A549 (cell line): ENCODE data around the gene NKD1. TPM values are rescaled to one million over a fixed set of nuclear protein-coding genes. Genes with fewer than 3 reads are reported as not detected.

Source experiments
- ATAC-seq, 2 experiments: fragments of 200-7000 bp in 1 of 2; fragments of >200 bp in 1 of 2; cut with Nextera tagmentation in 1 of 2; cut with Tn5 transposase in 1 of 2; 3 replicates each; pipeline versions ENCODE4 v1.8.0 to v1.9.1; 2018 to 2020; ENCODE audit warnings: mild to moderate bottlenecking in 1 of 2, moderate library complexity in 1 of 2
- CTCF ChIA-PET: fragments of 300-600 bp; sonication (Branson Sonifier 250); formaldehyde crosslinking; extraction: SDS; loops from one replicate; lab custom pipeline; 2021; ENCODE audit warnings: antibody characterized with exemption, inconsistent platforms; lab: Yijun Ruan, JAX
- POLR2A ChIA-PET: fragments of 350-600 bp; formaldehyde crosslinking; extraction: SDS; loops from one replicate; lab custom pipeline; 2021; ENCODE audit warnings: antibody characterized with exemption, inconsistent platforms; lab: Yijun Ruan, JAX
- DNase-seq, 2 experiments: peaks; one replicate each; pipeline versions ENCODE4 v3.0.0 to v3.0.0-alpha.2; 2011 to 2016; ENCODE audit warnings: low read depth in 1 of 2, low spot score in 1 of 2
- FAIRE-seq: peaks from 2 replicates; lab custom pipeline; 2011; peaks lifted over from hg19 to GRCh38; lab: Jason Lieb, UNC
- H3K27ac ChIP-seq, 2 experiments: fragments of >200 bp; sonication (Bioruptor Twin); formaldehyde crosslinking; 3 replicates each; pipeline ENCODE4 v1.5.1; 2016 to 2017
- H3K4me1 ChIP-seq: fragments of >200 bp; sonication (Bioruptor Twin); formaldehyde crosslinking; 3 replicates; pipeline ENCODE4 v1.6.1; 2016
- H3K4me2 ChIP-seq: fragments of >200 bp; sonication (Bioruptor Twin); formaldehyde crosslinking; 3 replicates; pipeline ENCODE4 v1.6.1; 2016
- H3K4me3 ChIP-seq: fragments of >200 bp; sonication (Bioruptor Twin); formaldehyde crosslinking; 3 replicates; pipeline ENCODE4 v1.5.1; 2016
- H3K9me3 ChIP-seq: fragments of >200 bp; sonication (Bioruptor Twin); formaldehyde crosslinking; 3 replicates; pipeline ENCODE4 v1.6.1; 2016
- CHD2 ChIP-seq: fragments of 150-350 bp; IDR thresholded peaks from 2 replicates; pipeline ENCODE4 v1.6.1; 2014; ENCODE audit warnings: low read length; ENCODE audit not compliant: partially characterized antibody
- EHF ChIP-seq: fragments of 250-450 bp; sonication (Bioruptor Pico); IDR thresholded peaks from 2 replicates; pipeline ENCODE4 v1.5.0; 2020; ENCODE audit warnings: mild to moderate bottlenecking
- FOSL2 ChIP-seq, 2 experiments: fragments of 450-650 bp in 1 of 2; fragments of >200 bp in 1 of 2; sonication (Bioruptor Twin) in 1 of 2; formaldehyde crosslinking; IDR thresholded peaks; 2 replicates each; pipeline versions ENCODE4 v1.5.0 to v1.6.1; 2016 to 2020; ENCODE audit warnings: mild to moderate bottlenecking in 1 of 2, moderate library complexity in 1 of 2
- FOXS1 ChIP-seq: fragments of 250-450 bp; sonication (Bioruptor Pico); IDR thresholded peaks from 2 replicates; pipeline ENCODE4 v1.5.0; 2020; ENCODE audit warnings: mild to moderate bottlenecking, moderate library complexity
- HDAC2 ChIP-seq: fragments of 200-600 bp; sonication (generic); IDR thresholded peaks from 2 replicates; pipeline ENCODE4 v1.6.1; 2016
- HOXA7 ChIP-seq: fragments of 250-450 bp; sonication (Bioruptor Pico); IDR thresholded peaks from 2 replicates; pipeline ENCODE4 v1.5.0; 2020; ENCODE audit warnings: mild to moderate bottlenecking, moderate library complexity
- MAFK ChIP-seq: fragments of 450-650 bp; IDR thresholded peaks from 2 replicates; pipeline ENCODE4 v1.6.1; 2014; ENCODE audit not compliant: partially characterized antibody
- NPAS2 ChIP-seq: fragments of 250-450 bp; sonication (Bioruptor Pico); IDR thresholded peaks from 2 replicates; pipeline ENCODE4 v1.8.0; 2022; ENCODE audit warnings: mild to moderate bottlenecking, moderate library complexity, borderline replicate concordance
- PHF8 ChIP-seq: fragments of 200-600 bp; sonication (generic); IDR thresholded peaks from 2 replicates; pipeline ENCODE4 v1.6.1; 2016; ENCODE audit warnings: low read depth, mild to moderate bottlenecking, antibody characterized with exemption, moderate library complexity, borderline replicate concordance
- POLR2AphosphoS2 ChIP-seq: conservative IDR thresholded peaks from 2 replicates; pipeline ENCODE4 v1.6.1; 2012; ENCODE audit warnings: low read length, improper control_type of control experiment, inconsistent platforms
- RCOR1 ChIP-seq: fragments of 150-350 bp; IDR thresholded peaks from 2 replicates; pipeline ENCODE4 v1.6.1; 2014; ENCODE audit warnings: antibody characterized with exemption, low read length, low read depth
- SMC3 ChIP-seq: fragments of >200 bp; sonication (Bioruptor Twin); formaldehyde crosslinking; IDR thresholded peaks from 3 replicates; pipeline ENCODE4 v1.6.1; 2018; ENCODE audit warnings: inconsistent platforms
- SREBF2 ChIP-seq: fragments of 450-650 bp; IDR thresholded peaks from 2 replicates; pipeline ENCODE4 v1.6.1; 2014; ENCODE audit warnings: mild to moderate bottlenecking, moderate library complexity
- TFCP2L1 ChIP-seq: fragments of 250-450 bp; sonication (Bioruptor Pico); IDR thresholded peaks from 2 replicates; pipeline ENCODE4 v1.5.0; 2021; ENCODE audit warnings: mild to moderate bottlenecking
- TP53 ChIP-seq: fragments of 250-450 bp; sonication (Bioruptor Pico); IDR thresholded peaks from 2 replicates; pipeline ENCODE4 v1.5.0; 2021; ENCODE audit warnings: mild to moderate bottlenecking, moderate library complexity
- ZNF302 ChIP-seq: fragments of 250-450 bp; sonication (Bioruptor Pico); IDR thresholded peaks from 2 replicates; pipeline ENCODE4 v1.9.0; 2021; ENCODE audit warnings: inconsistent platforms, mild to moderate bottlenecking, moderate library complexity
- ZSCAN20 ChIP-seq: fragments of 250-450 bp; sonication (Bioruptor Pico); IDR thresholded peaks from 2 replicates; pipeline ENCODE4 v1.8.0; 2022; ENCODE audit warnings: mild to moderate bottlenecking, moderate library complexity
- WGBS: methylation state at CpG from one replicate; pipeline ENCODE4 v1.1.6; 2017; ENCODE audit errors: missing lambda C conversion rate; 5-methylcytosine and 5-hydroxymethylcytosine counted together
- polyA plus RNA-seq, 4 experiments: library from polyadenylated mRNA; depleted of rRNA in 3 of 4; stranded (reverse); fragments of >200 nt; fragmentation: RNase III in 1 of 4; extraction: RNeasy Plus Mini Kit Qiagen cat#74134 plus additional on column Dnase treatment in 1 of 4; gene quantifications; 2 replicates in 3 of 4; 3 replicates in 1 of 4; pipeline ENCODE4 v1.2.3, GENCODE V29; 2011 to 2017
- TF ChIP-seq, protein P1 (sequence below): fragments of 450-650 bp; IDR thresholded peaks from 2 replicates; pipeline ENCODE4 v1.6.1; 2014; ENCODE audit warnings: antibody characterized with exemption
- TF ChIP-seq, protein P2 (sequence below): fragments of 150-350 bp; IDR thresholded peaks from 2 replicates; pipeline ENCODE4 v1.6.1; 2014; ENCODE audit warnings: low read depth, mild to moderate bottlenecking, low read length
- TF ChIP-seq, protein P3 (sequence below): IDR thresholded peaks from 2 replicates; pipeline ENCODE4 v1.6.1; 2012
- TF ChIP-seq, protein P4 (sequence below): fragments of >200 bp; sonication (Bioruptor Twin); formaldehyde crosslinking; IDR thresholded peaks from 3 replicates; pipeline ENCODE4 v1.6.1; 2016
- TF ChIP-seq, protein P5 (sequence below): IDR thresholded peaks from 2 replicates; pipeline ENCODE4 v1.6.1; 2012

Gene NKD1
- polyA plus RNA-seq, 2 of the 4 experiments (the other 2 are of a cell fraction): 0.10 to 0.19 TPM

DNA sequence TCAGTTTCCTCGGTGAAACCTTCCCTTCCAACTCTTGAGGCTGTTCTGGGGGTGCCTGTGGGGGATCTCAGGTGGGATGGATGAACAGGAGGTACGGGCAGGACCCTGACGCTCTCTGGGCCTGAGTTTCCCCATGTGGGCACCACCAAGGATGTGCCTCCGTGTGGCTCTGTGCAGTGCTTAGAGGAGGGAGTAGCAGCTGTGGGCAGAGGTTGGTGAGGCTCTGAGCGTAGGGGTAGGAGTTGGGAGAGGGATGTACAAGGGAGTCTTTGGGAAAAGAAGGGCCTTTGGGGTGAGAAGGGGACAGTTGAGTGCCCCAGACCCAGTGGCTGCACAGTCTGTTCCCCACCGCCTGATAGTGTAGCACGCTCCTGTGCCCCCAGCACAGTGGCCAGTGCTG lies 73.8 kb downstream of the NKD1 start:
- ATAC-seq: no peak
- WGBS: 88% methylated on average over 3 of the region's 7 CpGs

DNA sequence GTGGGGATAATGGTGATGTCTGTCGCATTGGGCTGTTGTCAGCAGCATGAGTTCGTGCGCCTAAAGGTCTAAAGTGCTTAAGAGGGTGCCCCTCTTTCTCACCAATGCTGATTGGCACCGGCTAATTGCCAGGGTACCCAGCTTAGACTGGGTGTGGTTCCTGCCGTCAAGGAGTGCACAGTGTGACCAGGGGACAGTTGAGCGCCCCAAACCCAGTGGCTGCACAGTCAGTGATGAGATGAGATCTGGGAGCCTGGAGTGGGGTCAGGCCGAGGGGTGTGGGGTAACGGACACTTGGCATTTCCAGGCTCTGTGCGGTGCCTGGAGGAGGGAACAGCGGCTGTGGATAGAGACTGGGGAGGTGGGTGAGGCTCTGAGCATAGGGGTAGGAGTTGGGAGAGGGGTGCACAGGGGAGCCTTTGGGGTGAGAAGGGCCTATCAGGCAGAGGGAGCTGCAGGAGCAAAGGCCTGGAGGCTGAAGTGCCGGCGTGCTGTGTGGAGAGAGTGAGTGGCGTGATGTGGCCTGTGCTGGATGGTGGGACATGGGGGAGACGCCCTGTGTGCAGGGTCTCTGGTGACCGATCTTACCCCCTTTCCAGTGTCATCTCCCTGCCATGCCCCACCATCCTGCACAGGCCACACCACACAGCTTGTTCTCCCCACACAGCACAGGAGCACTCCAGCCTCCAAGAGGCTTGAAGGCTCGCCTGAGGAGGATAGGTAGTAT lies 74.6 kb downstream of the NKD1 start:
- FAIRE-seq: no peak
- CTCF ChIA-PET: interaction anchor here (4.0 kb wide), 1 partner anchor 43 kb away, joined by 17 read pairs; no protein-coding TSS in a partner anchor
- 67% methylated on average over 12 of the region's 16 CpGs for WGBS

More for the DNA sequence above, 73.8 kb downstream of the NKD1 start:
- Histone ChIP-seq H3K4me1 (0 out of 3 replicates have a peak, but pooled peaks cover 3% of the 10 kb centered on the region), H3K4me2 (no peak overlapping the region), H3K9me3 (no peaks in the 10 kb centered on the region), H3K4me3 (no peak overlapping the region), H3K27ac (no peak overlapping the region)
- CTCF ChIA-PET: interaction anchor here (4.0 kb wide), 1 partner anchor 43 kb away, joined by 17 read pairs; no protein-coding TSS in a partner anchor
- FAIRE-seq (no peak), DNase-seq (no peak)
- POLR2A ChIA-PET: no interaction called here
- TF ChIP-seq FOSL2 (IDR thresholded peaks at IDR 0.05) (no peak), FOSL2 (CRISPR knock-in tag; IDR thresholded peaks at IDR 0.05) (no peak), TFCP2L1 (no peak), EHF (CRISPR knock-in tag) (no peak), HOXA7 (CRISPR knock-in tag) (no peak), TP53 (CRISPR knock-in tag) (no peak), PHF8 (no peak)
- TF ChIP-seq, protein P1, sequence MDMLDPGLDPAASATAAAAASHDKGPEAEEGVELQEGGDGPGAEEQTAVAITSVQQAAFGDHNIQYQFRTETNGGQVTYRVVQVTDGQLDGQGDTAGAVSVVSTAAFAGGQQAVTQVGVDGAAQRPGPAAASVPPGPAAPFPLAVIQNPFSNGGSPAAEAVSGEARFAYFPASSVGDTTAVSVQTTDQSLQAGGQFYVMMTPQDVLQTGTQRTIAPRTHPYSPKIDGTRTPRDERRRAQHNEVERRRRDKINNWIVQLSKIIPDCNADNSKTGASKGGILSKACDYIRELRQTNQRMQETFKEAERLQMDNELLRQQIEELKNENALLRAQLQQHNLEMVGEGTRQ: no peak
- TF ChIP-seq, protein P2, sequence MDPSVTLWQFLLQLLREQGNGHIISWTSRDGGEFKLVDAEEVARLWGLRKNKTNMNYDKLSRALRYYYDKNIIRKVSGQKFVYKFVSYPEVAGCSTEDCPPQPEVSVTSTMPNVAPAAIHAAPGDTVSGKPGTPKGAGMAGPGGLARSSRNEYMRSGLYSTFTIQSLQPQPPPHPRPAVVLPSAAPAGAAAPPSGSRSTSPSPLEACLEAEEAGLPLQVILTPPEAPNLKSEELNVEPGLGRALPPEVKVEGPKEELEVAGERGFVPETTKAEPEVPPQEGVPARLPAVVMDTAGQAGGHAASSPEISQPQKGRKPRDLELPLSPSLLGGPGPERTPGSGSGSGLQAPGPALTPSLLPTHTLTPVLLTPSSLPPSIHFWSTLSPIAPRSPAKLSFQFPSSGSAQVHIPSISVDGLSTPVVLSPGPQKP: no peak
- TF ChIP-seq, protein P3, sequence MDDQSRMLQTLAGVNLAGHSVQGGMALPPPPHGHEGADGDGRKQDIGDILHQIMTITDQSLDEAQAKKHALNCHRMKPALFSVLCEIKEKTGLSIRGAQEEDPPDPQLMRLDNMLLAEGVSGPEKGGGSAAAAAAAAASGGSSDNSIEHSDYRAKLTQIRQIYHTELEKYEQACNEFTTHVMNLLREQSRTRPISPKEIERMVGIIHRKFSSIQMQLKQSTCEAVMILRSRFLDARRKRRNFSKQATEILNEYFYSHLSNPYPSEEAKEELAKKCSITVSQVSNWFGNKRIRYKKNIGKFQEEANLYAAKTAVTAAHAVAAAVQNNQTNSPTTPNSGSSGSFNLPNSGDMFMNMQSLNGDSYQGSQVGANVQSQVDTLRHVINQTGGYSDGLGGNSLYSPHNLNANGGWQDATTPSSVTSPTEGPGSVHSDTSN: no peak

DNA sequence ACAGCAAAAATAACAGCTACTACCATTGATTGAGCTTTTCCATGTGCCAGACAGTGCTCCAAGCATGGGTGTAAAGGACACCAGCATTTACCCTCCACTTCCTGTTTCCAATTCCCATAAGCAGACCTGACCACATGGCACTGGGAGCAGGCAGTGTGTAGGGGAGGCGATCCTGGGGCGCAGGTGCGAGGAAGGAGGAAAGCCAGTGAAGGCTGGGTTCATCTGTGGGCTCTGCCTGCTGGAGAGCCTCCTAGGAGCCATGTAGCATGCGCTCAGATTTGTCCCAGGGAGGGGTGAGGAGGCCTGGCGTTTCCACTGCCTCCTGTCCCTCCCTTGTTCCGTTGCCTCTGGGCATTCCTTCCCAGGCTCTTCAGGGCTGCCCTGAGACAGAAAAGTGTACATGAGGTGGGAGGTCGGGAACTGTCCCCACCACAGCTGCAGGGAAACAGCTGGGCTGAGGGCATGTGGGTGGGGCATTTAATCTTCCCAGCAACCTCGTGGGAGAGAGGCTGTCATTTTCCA lies 76.3 kb downstream of the NKD1 start:
- POLR2A ChIA-PET: no interaction called here
- H3K9me3 ChIP-seq: no peaks in the 10 kb centered on the region
- no peak overlapping the region for H3K27ac ChIP-seq
- 62% methylated on average over 8 of the region's 8 CpGs for WGBS
- DNase-seq (no peak), ATAC-seq (no peak), FAIRE-seq (no peak)
- CTCF ChIA-PET: interaction anchor here (4.0 kb wide), 1 partner anchor 41 kb away, joined by 17 read pairs; no protein-coding TSS in a partner anchor
- H3K4me3 ChIP-seq: no peak overlapping the region
- no peak overlapping the region for H3K4me2 ChIP-seq
- no peaks in the 10 kb centered on the region for H3K4me1 ChIP-seq
- no peak for TF ChIP-seq HDAC2
- TF ChIP-seq POLR2AphosphoS2: no peak
- no peak for TF ChIP-seq RCOR1
- TF ChIP-seq, protein P4, sequence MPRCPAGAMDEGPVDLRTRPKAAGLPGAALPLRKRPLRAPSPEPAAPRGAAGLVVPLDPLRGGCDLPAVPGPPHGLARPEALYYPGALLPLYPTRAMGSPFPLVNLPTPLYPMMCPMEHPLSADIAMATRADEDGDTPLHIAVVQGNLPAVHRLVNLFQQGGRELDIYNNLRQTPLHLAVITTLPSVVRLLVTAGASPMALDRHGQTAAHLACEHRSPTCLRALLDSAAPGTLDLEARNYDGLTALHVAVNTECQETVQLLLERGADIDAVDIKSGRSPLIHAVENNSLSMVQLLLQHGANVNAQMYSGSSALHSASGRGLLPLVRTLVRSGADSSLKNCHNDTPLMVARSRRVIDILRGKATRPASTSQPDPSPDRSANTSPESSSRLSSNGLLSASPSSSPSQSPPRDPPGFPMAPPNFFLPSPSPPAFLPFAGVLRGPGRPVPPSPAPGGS: no peak
- TF ChIP-seq, protein P3: no peak
- TF ChIP-seq, protein P5, sequence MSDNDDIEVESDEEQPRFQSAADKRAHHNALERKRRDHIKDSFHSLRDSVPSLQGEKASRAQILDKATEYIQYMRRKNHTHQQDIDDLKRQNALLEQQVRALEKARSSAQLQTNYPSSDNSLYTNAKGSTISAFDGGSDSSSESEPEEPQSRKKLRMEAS: no peak
- TF ChIP-seq, protein P1: no peak
- no peak for TF ChIP-seq ZNF302 (CRISPR knock-in tag)
- TF ChIP-seq SREBF2: no peak
- no peak for TF ChIP-seq ZSCAN20
- TF ChIP-seq CHD2: no peak
- TF ChIP-seq FOXS1 (CRISPR knock-in tag): no peak
- no peak for TF ChIP-seq MAFK

More for the DNA sequence above, 74.6 kb downstream of the NKD1 start:
- TF ChIP-seq, protein P2: no peak
- TF ChIP-seq FOXS1 (CRISPR knock-in tag) (no peak), SMC3 (no peak), NPAS2 (CRISPR knock-in tag) (no peak)
- ATAC-seq (no peak), DNase-seq (no peak)
- Histone ChIP-seq H3K4me3 (no peak overlapping the region), H3K9me3 (no peaks in the 10 kb centered on the region), H3K4me1 (no peaks in the 10 kb centered on the region), H3K4me2 (no peak overlapping the region), H3K27ac (no peak overlapping the region)
- POLR2A ChIA-PET: no interaction called here
